GM12872 (cell line): Measurements from ENCODE around the gene KDF1.

Experiments
- TF ChIP-seq, protein P1 (sequence below): IDR thresholded peaks from 3 replicates; pipeline ENCODE4 v1.5.1; 2011; ENCODE audit warnings: low read depth, mild to moderate bottlenecking, low read length, moderate library complexity; ENCODE audit not compliant: insufficient read depth

Gene KDF1

DNA sequence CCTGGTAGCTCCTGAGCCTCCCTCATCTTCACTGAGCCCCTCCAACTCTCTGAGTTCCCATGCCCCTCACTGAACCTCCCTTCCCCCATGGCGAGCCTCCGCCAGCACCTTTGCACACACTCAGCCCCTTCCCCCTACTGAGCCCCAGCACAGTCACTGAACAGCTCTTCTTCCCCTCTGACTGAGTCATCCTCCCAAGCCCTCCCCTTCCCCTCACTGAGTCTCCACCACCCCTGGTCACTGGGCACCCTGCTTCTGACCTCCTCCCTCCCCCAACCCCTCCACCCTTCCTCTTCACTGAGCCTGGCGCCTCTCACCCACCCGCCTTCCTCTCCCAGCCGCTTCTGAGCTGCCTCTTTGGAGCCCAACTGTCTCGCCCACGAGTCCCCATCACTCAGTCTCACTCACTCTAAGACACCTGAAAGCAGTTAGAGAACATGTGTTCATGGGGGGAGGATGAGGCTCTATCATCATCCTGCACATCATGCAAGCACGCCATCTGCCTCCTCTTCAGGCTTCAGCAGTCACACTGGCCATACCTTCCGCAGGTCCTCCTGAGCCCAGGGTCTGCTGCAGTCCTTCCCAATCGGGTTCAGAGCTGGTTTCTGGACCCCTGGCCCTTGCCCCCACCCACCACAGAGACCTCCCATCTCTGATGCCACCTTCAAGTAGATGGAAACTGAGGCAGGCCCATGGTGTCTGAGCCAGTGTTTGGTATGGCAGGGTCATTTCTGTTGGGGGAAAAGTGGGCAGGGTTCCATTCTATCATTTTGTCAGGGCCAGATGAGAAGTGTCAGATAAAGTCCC, 31.2 kb upstream of the KDF1 start:
- TF ChIP-seq, protein P1, sequence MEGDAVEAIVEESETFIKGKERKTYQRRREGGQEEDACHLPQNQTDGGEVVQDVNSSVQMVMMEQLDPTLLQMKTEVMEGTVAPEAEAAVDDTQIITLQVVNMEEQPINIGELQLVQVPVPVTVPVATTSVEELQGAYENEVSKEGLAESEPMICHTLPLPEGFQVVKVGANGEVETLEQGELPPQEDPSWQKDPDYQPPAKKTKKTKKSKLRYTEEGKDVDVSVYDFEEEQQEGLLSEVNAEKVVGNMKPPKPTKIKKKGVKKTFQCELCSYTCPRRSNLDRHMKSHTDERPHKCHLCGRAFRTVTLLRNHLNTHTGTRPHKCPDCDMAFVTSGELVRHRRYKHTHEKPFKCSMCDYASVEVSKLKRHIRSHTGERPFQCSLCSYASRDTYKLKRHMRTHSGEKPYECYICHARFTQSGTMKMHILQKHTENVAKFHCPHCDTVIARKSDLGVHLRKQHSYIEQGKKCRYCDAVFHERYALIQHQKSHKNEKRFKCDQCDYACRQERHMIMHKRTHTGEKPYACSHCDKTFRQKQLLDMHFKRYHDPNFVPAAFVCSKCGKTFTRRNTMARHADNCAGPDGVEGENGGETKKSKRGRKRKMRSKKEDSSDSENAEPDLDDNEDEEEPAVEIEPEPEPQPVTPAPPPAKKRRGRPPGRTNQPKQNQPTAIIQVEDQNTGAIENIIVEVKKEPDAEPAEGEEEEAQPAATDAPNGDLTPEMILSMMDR = no peak

DNA sequence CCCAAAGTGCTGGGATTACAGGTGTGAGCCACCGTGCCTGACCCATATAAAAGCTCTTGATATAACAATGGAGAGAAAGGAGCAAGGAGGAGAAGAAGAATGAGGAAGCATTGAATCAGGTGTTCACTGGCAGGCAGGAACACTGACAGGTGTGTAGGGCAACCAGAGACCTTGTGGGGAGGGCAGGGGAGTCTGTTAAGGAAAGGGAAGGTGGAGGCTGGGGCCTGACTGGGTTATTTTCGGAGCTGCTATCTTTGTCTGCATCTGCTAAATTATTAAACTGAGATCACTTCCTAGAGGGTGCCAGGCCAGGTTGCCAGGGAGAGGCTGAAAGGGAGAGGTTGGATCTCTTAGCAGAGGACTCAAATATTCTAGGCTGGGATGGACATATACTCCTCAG, 26.4 kb upstream of the KDF1 start:
- TF ChIP-seq, protein P1 = no peak

DNA sequence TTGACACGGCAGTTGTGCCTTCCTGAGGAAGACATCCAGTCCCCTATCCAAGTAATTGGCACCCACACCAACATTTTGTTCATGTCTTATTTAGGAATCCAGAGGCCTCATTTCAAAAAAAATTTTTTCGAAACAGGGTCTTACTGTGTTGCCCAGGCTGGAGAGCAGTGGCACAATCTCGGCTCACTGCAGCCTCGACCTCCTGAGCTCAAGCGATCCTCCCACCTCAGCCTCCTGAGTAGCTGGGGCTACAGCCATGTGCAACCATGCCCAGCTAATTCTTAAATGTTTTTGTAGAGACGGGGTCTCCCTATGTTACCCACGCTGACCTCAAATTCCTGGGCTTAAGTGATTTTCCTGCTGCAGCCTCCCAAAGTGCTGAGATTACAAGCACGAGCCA, 24.0 kb upstream of the KDF1 start:
- TF ChIP-seq, protein P1 = no peak

DNA sequence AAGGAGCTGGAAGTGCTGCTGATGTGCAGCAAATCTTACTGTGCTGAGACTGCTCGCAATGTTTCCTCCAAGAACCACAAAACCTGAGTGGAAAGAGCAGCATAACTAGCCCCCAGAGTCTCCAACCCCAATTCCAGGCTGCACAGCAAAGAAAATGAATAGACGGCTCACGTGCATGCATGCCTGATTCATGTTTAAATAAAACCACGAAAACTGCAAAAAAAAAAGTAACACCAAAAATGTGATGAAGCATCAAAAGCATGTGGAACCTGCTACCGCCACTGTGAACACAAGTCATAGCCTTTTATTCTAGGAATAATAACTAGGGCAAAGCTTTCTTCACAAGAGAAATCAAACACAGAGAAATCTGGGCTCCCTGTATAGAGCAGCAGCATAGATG, 23.6 kb upstream of the KDF1 start:
- TF ChIP-seq, protein P1 = no peak

DNA sequence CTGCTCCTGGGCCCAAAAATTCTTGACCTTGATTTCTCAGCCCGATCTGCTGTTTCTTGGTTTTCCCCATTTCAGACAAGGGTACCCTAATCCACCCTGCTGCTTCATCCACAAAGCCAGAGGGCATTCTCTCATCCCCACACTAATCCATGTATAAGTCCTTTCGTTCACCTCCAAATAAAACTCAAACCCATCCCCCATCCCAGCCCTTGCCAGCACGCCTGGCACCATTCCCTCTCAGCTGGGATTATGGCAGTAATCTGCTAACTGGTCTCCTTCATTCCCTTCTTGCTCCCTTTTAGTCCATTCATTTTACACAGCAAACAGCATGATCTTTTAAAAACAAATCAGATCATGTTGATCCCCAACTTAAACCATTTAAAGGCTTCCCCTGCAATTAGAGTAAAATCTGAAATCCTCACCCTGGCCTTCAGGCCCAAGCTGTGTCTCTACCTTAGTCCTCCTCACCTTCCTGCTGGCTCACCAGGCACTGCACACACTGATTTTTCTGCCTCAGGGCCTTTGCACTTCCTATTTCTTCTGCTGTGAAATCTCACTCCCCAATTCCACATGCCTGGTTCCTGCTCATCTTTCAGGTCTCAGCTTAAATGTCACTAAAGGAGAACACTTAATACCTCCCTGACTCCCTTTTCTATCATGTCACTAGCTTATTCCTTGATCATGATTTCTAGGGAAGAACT, 21.0 kb upstream of the KDF1 start:
- TF ChIP-seq, protein P1 = no peak

DNA sequence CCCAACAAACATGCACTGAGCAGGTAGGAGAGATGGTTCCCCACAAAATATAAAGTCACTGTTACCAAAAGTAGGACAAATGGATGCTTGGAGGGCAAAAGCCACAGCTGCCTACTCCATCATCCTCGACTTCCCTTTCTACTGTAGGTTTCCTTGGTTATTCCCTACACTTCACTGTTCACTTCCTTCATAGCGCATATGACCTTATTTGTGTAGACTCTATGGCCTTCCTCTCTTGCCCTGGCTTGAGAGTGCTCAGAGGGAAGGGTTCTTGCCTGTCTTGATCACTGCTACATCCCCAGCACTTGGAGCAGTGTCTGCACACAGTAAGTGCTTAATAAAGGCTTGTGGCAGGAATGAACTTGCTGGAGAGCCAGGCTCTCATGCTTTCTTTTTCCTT, 18.6 kb upstream of the KDF1 start:
- TF ChIP-seq, protein P1 = no peak

DNA sequence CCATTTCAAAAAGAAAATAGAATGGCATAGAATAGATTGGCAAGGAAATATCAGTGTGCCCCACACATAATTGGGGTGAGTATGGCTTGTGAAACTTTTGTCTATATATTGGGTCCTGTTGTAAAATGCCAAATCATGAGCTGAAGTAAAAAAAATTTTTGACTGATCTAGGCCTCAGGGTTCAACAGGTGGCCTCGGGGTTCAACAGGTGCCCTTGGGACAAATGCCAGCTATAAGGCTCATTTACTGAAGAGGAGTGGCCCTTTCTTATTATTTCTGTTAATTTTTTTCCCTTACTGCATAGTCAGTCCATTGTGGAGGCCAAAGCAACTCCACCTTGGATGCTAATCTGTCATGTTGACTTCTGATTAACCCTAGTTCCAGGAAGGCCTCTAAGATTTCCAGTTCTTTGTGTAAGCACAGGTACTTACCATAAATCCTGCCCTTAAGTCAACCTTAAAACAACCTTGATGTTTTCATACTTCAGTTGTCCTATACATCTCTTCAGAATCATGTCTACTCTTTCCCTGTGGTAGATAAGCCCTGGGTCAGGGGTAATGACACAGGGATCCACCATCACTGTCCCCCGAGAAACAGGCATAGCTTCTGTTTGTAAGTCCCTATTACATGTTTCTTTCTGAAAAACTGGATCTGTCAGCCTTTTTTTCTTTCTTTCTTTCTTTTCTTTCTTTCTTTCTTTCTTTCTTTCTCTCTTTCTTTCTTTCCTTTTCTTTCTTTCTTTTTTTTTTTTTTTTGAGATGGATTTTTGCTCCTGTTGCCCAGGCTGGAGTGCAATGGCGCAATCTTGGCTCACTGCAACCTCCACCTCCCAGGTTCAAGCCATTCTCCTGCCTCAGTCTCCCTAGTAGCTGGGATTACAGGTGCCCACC, 16.6 kb upstream of the KDF1 start:
- TF ChIP-seq, protein P1 = no peak
